ENCODE data around the gene HIF1A. TPM values are rescaled to one million over a fixed set of nuclear protein-coding genes. Genes with fewer than 3 reads are reported as not detected.

HIF1A gene
- total and polyA plus RNA-seq, 2 of the 13 experiments (the other 11 are each of a cell fraction or from before 2014, with no cell fraction given), result 41.0 to 126 TPM

DNA sequence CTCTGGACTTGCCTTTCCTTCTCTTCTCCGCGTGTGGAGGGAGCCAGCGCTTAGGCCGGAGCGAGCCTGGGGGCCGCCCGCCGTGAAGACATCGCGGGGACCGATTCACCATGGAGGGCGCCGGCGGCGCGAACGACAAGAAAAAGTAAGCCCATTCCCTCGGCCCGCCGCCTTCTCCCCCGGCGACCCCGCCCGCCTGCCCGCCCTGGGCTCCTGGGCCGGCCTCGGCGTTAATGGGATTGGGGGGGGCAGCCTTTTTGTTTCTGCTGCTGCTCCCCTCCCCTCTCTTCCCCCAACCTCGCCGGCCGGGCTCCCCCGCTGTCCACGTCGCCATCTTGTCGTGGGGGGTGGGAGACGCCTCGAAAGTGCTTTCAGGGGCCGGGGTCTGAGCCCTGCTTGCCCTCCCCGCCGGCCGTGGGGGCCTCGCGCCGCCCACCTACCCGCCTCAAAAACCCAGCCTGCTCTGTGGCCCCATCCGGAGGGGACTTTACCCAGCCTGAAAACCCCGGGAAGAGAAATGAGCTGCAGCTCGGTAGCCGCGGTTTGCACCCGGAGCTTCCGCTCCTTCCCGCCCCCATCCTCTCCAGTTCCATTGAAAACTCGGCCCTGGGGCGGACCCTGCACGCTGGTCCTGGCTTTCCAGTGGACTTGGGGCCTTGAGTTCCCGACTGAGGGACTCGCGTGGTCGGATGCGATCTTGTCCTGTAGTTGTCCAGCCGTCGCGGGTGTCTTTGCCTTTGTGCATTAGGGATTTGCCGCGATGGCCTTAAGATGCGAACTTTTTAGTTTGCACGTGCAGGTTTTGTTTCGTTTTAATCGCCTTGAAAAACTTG is 598 bp downstream of the HIF1A start (continued):
- no peak for TF ChIP-seq HMG20B (CRISPR knock-in tag; conservative IDR thresholded peaks at IDR 0.05)
- TF ChIP-seq PHF8 (CRISPR knock-in tag; IDR thresholded peaks at IDR 0.05), result peak; percentile 43
- TF ChIP-seq, protein P1, sequence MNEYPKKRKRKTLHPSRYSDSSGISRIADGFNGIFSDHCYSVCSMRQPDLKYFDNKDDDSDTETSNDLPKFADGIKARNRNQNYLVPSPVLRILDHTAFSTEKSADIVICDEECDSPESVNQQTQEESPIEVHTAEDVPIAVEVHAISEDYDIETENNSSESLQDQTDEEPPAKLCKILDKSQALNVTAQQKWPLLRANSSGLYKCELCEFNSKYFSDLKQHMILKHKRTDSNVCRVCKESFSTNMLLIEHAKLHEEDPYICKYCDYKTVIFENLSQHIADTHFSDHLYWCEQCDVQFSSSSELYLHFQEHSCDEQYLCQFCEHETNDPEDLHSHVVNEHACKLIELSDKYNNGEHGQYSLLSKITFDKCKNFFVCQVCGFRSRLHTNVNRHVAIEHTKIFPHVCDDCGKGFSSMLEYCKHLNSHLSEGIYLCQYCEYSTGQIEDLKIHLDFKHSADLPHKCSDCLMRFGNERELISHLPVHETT (CRISPR knock-in tag; conservative IDR thresholded peaks at IDR 0.05), result no peak
- TF ChIP-seq ZZZ3 (CRISPR knock-in tag; IDR thresholded peaks at IDR 0.05; ENCODE audit: borderline replicate concordance), result no peak
- TF ChIP-seq ZNF234 (CRISPR knock-in tag; conservative IDR thresholded peaks at IDR 0.05), result no peak
- 0 out of 2 replicates have a peak, but pooled peaks have one; percentile 31 for TF ChIP-seq JUND (CRISPR knock-in tag; IDR thresholded peaks at IDR 0.05)
- TF ChIP-seq ZNF468 (CRISPR knock-in tag; IDR thresholded peaks at IDR 0.05), result no peak
- TF ChIP-seq MIER3 (CRISPR knock-in tag; IDR thresholded peaks at IDR 0.05; ENCODE audit: borderline replicate concordance), result no peak
- peak; percentile 68; the same call in 1 of the 2 replicates for TF ChIP-seq ZSCAN31 (CRISPR knock-in tag; IDR thresholded peaks at IDR 0.05; ENCODE audit: low read depth)
- no peak for TF ChIP-seq ZNF543 (CRISPR knock-in tag; IDR thresholded peaks at IDR 0.05)
- no peak for TF ChIP-seq TMF1 (CRISPR knock-in tag; IDR thresholded peaks at IDR 0.05; ENCODE audit: low read depth)
- TF ChIP-seq DMAP1 (CRISPR knock-in tag; IDR thresholded peaks at IDR 0.05), result peak; percentile 59; the same call in 1 of the 2 replicates
- no peak for TF ChIP-seq ZNF431 (CRISPR knock-in tag; IDR thresholded peaks at IDR 0.05; ENCODE audit: borderline replicate concordance, low read depth)
- TF ChIP-seq PPARG (CRISPR knock-in tag; conservative IDR thresholded peaks at IDR 0.05), result no peak
- no peak for TF ChIP-seq CHD2 (IDR thresholded peaks at IDR 0.05; ENCODE audit: low read depth, low read length)
- TF ChIP-seq ATF7-NPFF (CRISPR knock-in tag; IDR thresholded peaks at IDR 0.05; ENCODE audit: low read depth), result no peak
- TF ChIP-seq, protein P2, sequence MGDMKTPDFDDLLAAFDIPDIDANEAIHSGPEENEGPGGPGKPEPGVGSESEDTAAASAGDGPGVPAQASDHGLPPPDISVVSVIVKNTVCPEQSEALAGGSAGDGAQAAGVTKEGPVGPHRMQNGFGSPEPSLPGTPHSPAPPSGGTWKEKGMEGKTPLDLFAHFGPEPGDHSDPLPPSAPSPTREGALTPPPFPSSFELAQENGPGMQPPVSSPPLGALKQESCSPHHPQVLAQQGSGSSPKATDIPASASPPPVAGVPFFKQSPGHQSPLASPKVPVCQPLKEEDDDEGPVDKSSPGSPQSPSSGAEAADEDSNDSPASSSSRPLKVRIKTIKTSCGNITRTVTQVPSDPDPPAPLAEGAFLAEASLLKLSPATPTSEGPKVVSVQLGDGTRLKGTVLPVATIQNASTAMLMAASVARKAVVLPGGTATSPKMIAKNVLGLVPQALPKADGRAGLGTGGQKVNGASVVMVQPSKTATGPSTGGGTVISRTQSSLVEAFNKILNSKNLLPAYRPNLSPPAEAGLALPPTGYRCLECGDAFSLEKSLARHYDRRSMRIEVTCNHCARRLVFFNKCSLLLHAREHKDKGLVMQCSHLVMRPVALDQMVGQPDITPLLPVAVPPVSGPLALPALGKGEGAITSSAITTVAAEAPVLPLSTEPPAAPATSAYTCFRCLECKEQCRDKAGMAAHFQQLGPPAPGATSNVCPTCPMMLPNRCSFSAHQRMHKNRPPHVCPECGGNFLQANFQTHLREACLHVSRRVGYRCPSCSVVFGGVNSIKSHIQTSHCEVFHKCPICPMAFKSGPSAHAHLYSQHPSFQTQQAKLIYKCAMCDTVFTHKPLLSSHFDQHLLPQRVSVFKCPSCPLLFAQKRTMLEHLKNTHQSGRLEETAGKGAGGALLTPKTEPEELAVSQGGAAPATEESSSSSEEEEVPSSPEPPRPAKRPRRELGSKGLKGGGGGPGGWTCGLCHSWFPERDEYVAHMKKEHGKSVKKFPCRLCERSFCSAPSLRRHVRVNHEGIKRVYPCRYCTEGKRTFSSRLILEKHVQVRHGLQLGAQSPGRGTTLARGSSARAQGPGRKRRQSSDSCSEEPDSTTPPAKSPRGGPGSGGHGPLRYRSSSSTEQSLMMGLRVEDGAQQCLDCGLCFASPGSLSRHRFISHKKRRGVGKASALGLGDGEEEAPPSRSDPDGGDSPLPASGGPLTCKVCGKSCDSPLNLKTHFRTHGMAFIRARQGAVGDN (CRISPR knock-in tag; IDR thresholded peaks at IDR 0.05), result peak; percentile 83
- no peak for TF ChIP-seq NBN (conservative IDR thresholded peaks at IDR 0.05)
- TF ChIP-seq MXD4 (CRISPR knock-in tag; IDR thresholded peaks at IDR 0.05), result no peak; the same call in 1 of the 2 replicates
- TF ChIP-seq KAT7 (CRISPR knock-in tag; IDR thresholded peaks at IDR 0.05; ENCODE audit: borderline replicate concordance), result peak; percentile 54; the same call in 1 of the 2 replicates
- no peak for TF ChIP-seq ZNF841 (CRISPR knock-in tag; IDR thresholded peaks at IDR 0.05; ENCODE audit: borderline replicate concordance)
- no peak for TF ChIP-seq NONO (IDR thresholded peaks at IDR 0.05)
- TF ChIP-seq NONO (CRISPR knock-in tag; conservative IDR thresholded peaks at IDR 0.05), result no peak
- TF ChIP-seq, protein P3, sequence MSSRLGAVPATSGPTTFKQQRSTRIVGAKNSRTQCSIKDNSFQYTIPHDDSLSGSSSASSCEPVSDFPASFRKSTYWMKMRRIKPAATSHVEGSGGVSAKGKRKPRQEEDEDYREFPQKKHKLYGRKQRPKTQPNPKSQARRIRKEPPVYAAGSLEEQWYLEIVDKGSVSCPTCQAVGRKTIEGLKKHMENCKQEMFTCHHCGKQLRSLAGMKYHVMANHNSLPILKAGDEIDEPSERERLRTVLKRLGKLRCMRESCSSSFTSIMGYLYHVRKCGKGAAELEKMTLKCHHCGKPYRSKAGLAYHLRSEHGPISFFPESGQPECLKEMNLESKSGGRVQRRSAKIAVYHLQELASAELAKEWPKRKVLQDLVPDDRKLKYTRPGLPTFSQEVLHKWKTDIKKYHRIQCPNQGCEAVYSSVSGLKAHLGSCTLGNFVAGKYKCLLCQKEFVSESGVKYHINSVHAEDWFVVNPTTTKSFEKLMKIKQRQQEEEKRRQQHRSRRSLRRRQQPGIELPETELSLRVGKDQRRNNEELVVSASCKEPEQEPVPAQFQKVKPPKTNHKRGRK (CRISPR knock-in tag; IDR thresholded peaks at IDR 0.05), result no peak
- no peak for TF ChIP-seq ZNF720 (CRISPR knock-in tag; IDR thresholded peaks at IDR 0.05)
- TF ChIP-seq HMG20A (CRISPR knock-in tag; IDR thresholded peaks at IDR 0.05; ENCODE audit: borderline replicate concordance), result no peak

All from HepG2 (cell line).